Activated CD8-positive, alpha-beta T cell treated with anti-CD3 and anti-CD28 coated beads for 36 hours (primary cell): ENCODE results near the gene PLEKHA7. TPM values are rescaled to one million over a fixed set of nuclear protein-coding genes. Genes with fewer than 3 reads are reported as not detected.
"Not testable (repeated sequence)": the region's sequence is repeated elsewhere in the genome, so short reads cannot be mapped to it uniquely, and the experiment has no call there.

ENCODE experiments used
- ATAC-seq: fragments of 200-7000 bp; cut with Tn5 transposase; one replicate; pipeline ENCODE4 v1.10.0; 2021; ENCODE audit warnings: mild to moderate bottlenecking, moderate library complexity
- CTCF ChIA-PET: fragments of 350-600 bp; sonication (Branson Sonifier 250); formaldehyde crosslinking; loops from one replicate; lab custom pipeline; 2021; ENCODE audit warnings: antibody characterized with exemption; lab: Charles Lee
- POLR2A ChIA-PET: fragments of 350-600 bp; sonication (Branson Sonifier 250); formaldehyde crosslinking; loops from one replicate; lab custom pipeline; 2021; ENCODE audit warnings: antibody characterized with exemption; lab: Charles Lee
- DNase-seq: peaks from one replicate; pipeline ENCODE4 v3.0.0-alpha.2; 2020
- H3K27ac Mint-ChIP-seq: one replicate; pipeline ENCODE4 v1.8.0; 2021; ENCODE audit warnings: mild to moderate bottlenecking, mixed read lengths
- H3K27me3 Mint-ChIP-seq: one replicate; pipeline ENCODE4 v1.8.0; 2021; ENCODE audit warnings: mixed read lengths
- H3K36me3 Mint-ChIP-seq: one replicate; pipeline ENCODE4 v1.8.0; 2021; ENCODE audit warnings: low read depth, mixed read lengths
- H3K4me1 Mint-ChIP-seq: one replicate; pipeline ENCODE4 v1.8.0; 2021; ENCODE audit warnings: low read depth, mixed read lengths
- H3K4me3 Mint-ChIP-seq: one replicate; pipeline ENCODE4 v1.8.0; 2021; ENCODE audit warnings: mild to moderate bottlenecking, moderate library complexity, mixed read lengths
- H3K9me3 Mint-ChIP-seq: one replicate; pipeline ENCODE4 v1.8.0; 2021; ENCODE audit warnings: mixed read lengths
- CTCF ChIP-seq: fragments of 200-600 bp; IDR thresholded peaks from one replicate; pipeline ENCODE4 v1.8.0; 2022; ENCODE audit warnings: antibody characterized with exemption, mild to moderate bottlenecking
- intact Hi-C: fragments of 100-400 bp; cut with micrococcal nuclease; formaldehyde crosslinking; loops from one replicate; pipeline ENCODE4 v1.10.0; 2022
- total RNA-seq, 2 experiments: library from RNA; stranded (reverse); gene quantifications; one replicate each; pipeline ENCODE4 v1.2.3, GENCODE V29; 2021

The PLEKHA7 gene
- total RNA-seq, 2 experiments from 2014 or later, result 6.0 to 6.6 TPM

DNA sequence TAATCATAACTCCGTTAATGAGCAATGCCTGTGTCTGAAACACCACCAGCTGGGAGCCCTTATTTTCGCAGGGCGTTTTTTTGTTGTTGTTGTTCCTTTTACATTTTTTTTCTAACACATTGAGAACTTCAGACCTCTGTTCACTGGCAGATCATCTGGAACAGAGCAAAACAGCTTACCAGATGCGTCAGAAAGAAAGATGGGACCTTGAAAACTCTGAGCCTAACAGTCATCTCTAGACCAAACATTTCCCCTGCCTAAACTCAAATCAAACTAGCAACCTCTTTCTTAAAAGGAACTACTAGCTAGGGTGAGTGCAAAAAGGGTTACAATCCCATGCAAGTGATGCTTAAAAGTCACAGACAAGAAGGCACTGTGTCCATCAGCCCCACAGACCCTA, 93.2 kb downstream of the PLEKHA7 start:
- intact Hi-C loops, result no loop called here
- POLR2A ChIA-PET, result interaction anchor here (1.1 kb wide), 1 partner anchor 10 kb away, joined by 3 read pairs; no protein-coding TSS in a partner anchor

DNA sequence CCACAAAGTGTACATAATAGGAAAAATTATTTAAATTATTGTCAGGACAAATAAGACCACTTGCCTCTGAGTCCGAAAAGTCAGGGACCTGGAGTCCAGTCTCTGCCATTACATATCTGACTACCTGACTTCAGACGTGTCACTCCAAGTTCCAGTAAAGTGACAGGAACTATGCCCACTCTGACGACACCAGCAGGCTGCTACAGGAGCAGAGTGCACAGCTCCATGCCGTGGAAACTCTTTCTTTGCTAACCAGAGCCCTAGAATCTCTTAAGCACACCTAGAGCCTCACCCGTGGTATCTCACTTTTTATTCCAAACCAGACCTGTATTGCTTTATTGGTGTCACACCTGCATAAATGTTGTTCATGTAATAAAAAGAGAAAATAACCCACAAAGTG, 93.7 kb downstream of the PLEKHA7 start:
- H3K9me3 Mint-ChIP-seq, result no peaks in the 10 kb centered on the region
- no peak overlapping the region for H3K4me3 Mint-ChIP-seq
- peaks cover 11% of the 10 kb centered on the region for H3K4me1 Mint-ChIP-seq
- TF ChIP-seq CTCF, result no peak
- intact Hi-C loops, result no loop called here
- H3K27ac Mint-ChIP-seq, result no peak overlapping the region
- CTCF ChIA-PET, result interaction anchor here (0.9 to 4.6 kb wide), 2 partner anchors 100 to 133 kb away, joined by 3 to 21 read pairs; no protein-coding TSS in a partner anchor
- no peaks in the 10 kb centered on the region for H3K36me3 Mint-ChIP-seq
- H3K27me3 Mint-ChIP-seq, result peaks cover 34% of the 10 kb centered on the region
- POLR2A ChIA-PET, result interaction anchor here (1.1 kb wide), 1 partner anchor 11 kb away, joined by 3 read pairs; no protein-coding TSS in a partner anchor
- no peak for ATAC-seq
- no peak for DNase-seq

More for the DNA sequence above, 93.2 kb downstream of the PLEKHA7 start:
- ATAC-seq (no peak), DNase-seq (no peak)
- no peak for TF ChIP-seq CTCF
- no peak overlapping the region for H3K4me3 Mint-ChIP-seq
- H3K27ac Mint-ChIP-seq, result no peak overlapping the region
- CTCF ChIA-PET, result interaction anchor here (4.6 kb wide), 1 partner anchor 101 kb away, joined by 21 read pairs; no protein-coding TSS in a partner anchor
- peaks cover 11% of the 10 kb centered on the region for H3K4me1 Mint-ChIP-seq
- no peaks in the 10 kb centered on the region for H3K9me3 Mint-ChIP-seq
- H3K27me3 Mint-ChIP-seq, result peaks cover 38% of the 10 kb centered on the region
- no peaks in the 10 kb centered on the region for H3K36me3 Mint-ChIP-seq

GRCh38 chr11:16918543-16919182, 95.6 kb downstream of the PLEKHA7 start:
- CTCF ChIA-PET, result interaction anchor here (0.8 to 4.6 kb wide), 3 partner anchors 16 to 131 kb away, joined by 3 to 21 read pairs (median 3); no protein-coding TSS in a partner anchor
- POLR2A ChIA-PET, DNase-seq, H3K27ac Mint-ChIP-seq, H3K9me3 Mint-ChIP-seq, H3K4me1 Mint-ChIP-seq, intact Hi-C loops, H3K4me3 Mint-ChIP-seq, ATAC-seq, H3K36me3 Mint-ChIP-seq: not testable (repeated sequence)
- peaks cover 22% of the 10 kb centered on the region for H3K27me3 Mint-ChIP-seq

DNA sequence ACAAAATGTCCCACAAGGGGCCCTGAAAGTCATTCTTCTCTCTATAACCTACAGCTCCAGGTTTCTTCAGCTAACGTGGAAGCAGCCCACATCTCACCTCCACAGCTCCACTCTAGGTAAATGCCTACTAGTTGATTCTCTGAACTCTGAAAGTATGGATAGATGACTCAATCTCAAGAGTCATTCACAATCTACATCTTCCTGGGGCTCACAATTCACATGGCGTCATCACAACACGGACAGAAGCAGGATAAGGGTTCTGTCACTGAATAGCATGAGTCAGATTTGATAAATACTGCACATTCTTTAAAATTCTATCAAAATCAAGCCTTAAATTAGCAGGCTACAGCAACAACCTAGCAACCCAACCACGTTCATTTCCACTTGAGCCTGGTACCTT, 96.3 kb downstream of the PLEKHA7 start:
- ATAC-seq (no peak), DNase-seq (no peak)
- Mint-ChIP-seq H3K9me3 (no peaks in the 10 kb centered on the region), H3K27ac (no peak overlapping the region), H3K4me3 (no peak overlapping the region), H3K4me1 (peaks cover 2% of the 10 kb centered on the region), H3K27me3 (peaks cover 18% of the 10 kb centered on the region), H3K36me3 (no peaks in the 10 kb centered on the region)
- intact Hi-C loops, result no loop called here
- CTCF ChIA-PET, result interaction anchor here (1.1 to 4.6 kb wide), 2 partner anchors 98 to 130 kb away, joined by 3 to 21 read pairs; no protein-coding TSS in a partner anchor
- POLR2A ChIA-PET, result no interaction called here
- no peak for TF ChIP-seq CTCF

DNA sequence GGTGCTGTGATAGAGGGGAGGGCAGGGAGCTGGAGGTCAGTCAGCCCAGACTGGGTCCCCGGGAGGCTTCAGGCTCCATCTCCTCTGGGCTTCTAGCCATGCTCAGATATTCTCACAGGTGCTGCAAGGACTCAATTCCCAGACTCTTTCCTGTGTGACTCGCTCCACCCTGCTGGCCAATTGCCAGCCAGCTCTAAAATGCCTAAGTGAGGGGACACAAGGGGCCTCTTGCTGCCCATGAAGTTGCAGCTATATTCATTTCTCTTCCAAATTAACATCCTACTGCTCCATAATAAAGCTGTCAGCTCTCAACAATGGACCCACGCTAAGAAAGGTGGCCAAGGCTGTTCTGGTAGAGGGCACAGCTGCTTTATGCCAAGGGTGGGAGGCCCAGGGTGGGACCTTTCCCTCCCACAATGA, 101.5 kb downstream of the PLEKHA7 start:
- H3K4me1 Mint-ChIP-seq, result peaks cover 11% of the 10 kb centered on the region
- no peak overlapping the region for H3K27ac Mint-ChIP-seq
- CTCF ChIA-PET, result interaction anchor here (1.0 kb wide), 1 partner anchor 24 kb away, joined by 3 read pairs; no protein-coding TSS in a partner anchor
- no peak overlapping the region for H3K4me3 Mint-ChIP-seq
- no peaks in the 10 kb centered on the region for H3K9me3 Mint-ChIP-seq
- POLR2A ChIA-PET, result interaction anchor here (0.6 to 1.0 kb wide), 2 partner anchors 10 to 1105 kb away, joined by 3 to 4 read pairs; no protein-coding TSS in a partner anchor
- intact Hi-C loops, result no loop called here
- peaks cover 2% of the 10 kb centered on the region for H3K27me3 Mint-ChIP-seq
- TF ChIP-seq CTCF, result no peak
- ATAC-seq (no peak), DNase-seq (no peak)
- no peaks in the 10 kb centered on the region for H3K36me3 Mint-ChIP-seq
